NCI-H524 treated with DMSO at 0.1 percent for 48 hours (cell line): ENCODE measurements around the gene TCIRG1.
A peak's percentile ranks its signal among the peaks of the same experiment; 100 is the strongest.

Source experiments
- DNase-seq: peaks from one replicate; lab custom pipeline; 2025; lab: John Stamatoyannopoulos, UW

TCIRG1 gene

GRCh38 chr11:68006606-68007166 is 32.1 kb upstream of the TCIRG1 start:
- no peak for DNase-seq

- DNase-seq = no peak
Observed at GRCh38 chr11:68007498-68008380, 31.1 kb upstream of the TCIRG1 start.

- no peak for DNase-seq
Observed at GRCh38 chr11:68008381-68009337, 30.2 kb upstream of the TCIRG1 start.

GRCh38 chr11:68009391-68010089 is 29.3 kb upstream of the TCIRG1 start:
- DNase-seq = no peak

- DNase-seq = no peak
Observed at GRCh38 chr11:68010090-68011041, 28.5 kb upstream of the TCIRG1 start, which contains the start of gene ALDH3B1. TSS of gene ALDH3B1 (plus strand) at chr11:68010327. CDS start at chr11:68015298, 4,971 bp downstream.

- no peak for DNase-seq
Observed at GRCh38 chr11:68011051-68011943, 27.5 kb upstream of the TCIRG1 start.

GRCh38 chr11:68012044-68012842 is 26.6 kb upstream of the TCIRG1 start:
- DNase-seq = no peak

GRCh38 chr11:68012843-68013610 is 25.8 kb upstream of the TCIRG1 start:
- DNase-seq = no peak

- no peak for DNase-seq
Observed at GRCh38 chr11:68013611-68014156, 25.1 kb upstream of the TCIRG1 start.

GRCh38 chr11:68014157-68014946 is 24.5 kb upstream of the TCIRG1 start:
- no peak for DNase-seq

- DNase-seq = no peak
Observed at GRCh38 chr11:68014947-68015447, 23.8 kb upstream of the TCIRG1 start.

GRCh38 chr11:68015467-68015866 is 23.4 kb upstream of the TCIRG1 start:
- DNase-seq = no peak

- no peak for DNase-seq
Observed at GRCh38 chr11:68016161-68016903, 22.5 kb upstream of the TCIRG1 start.

- peak; percentile 5 for DNase-seq
Observed at GRCh38 chr11:68016904-68017817, 21.7 kb upstream of the TCIRG1 start.
